DND-41 (cell line): Measurements from ENCODE around the gene RNF225.

Experiments
- ATAC-seq: fragments of 200-7000 bp; cut with Tn5 transposase; 3 replicates; pipeline ENCODE4 v1.9.1; 2021; ENCODE audit warnings: low read depth; ENCODE audit not compliant: insufficient read depth
- DNase-seq: peaks from one replicate; pipeline ENCODE4 v3.0.0-alpha.2; 2020
- H2AFZ ChIP-seq: 2 replicates; pipeline ENCODE4 v1.6.0; 2012; ENCODE audit warnings: low read depth, low read length
- H3K27ac ChIP-seq: 2 replicates; pipeline ENCODE4 v1.5.1; 2012; ENCODE audit warnings: low read length, inconsistent platforms
- H3K27me3 ChIP-seq: fragments of 200-600 bp; sonication (generic); 2 replicates; pipeline ENCODE4 v1.6.0; 2012; ENCODE audit warnings: low read length, mild to moderate bottlenecking, inconsistent platforms; ENCODE audit not compliant: insufficient read depth, poor library complexity
- H3K36me3 ChIP-seq: 2 replicates; pipeline ENCODE4 v1.5.1; 2012; ENCODE audit warnings: low read length, inconsistent platforms; ENCODE audit not compliant: insufficient read depth
- H3K4me1 ChIP-seq: 2 replicates; pipeline ENCODE4 v1.5.1; 2012; ENCODE audit warnings: mild to moderate bottlenecking, low read length; ENCODE audit not compliant: insufficient read depth
- H3K4me2 ChIP-seq: 2 replicates; pipeline ENCODE4 v1.6.0; 2012; ENCODE audit warnings: mild to moderate bottlenecking, moderate library complexity, low read length, inconsistent platforms; ENCODE audit not compliant: insufficient read depth
- H3K4me3 ChIP-seq, 2 experiments: fragments of 200-600 bp in 1 of 2; shearing (Covaris generic) in 1 of 2; 2 replicates each; pipeline ENCODE4 v1.5.1; 2012 to 2016; ENCODE audit warnings: inconsistent platforms in 2 of 2, low read length in 2 of 2, mild to moderate bottlenecking in 2 of 2, low read depth in 1 of 2, moderate library complexity in 1 of 2
- H3K79me2 ChIP-seq: 2 replicates; pipeline ENCODE4 v1.6.0; 2012; ENCODE audit warnings: low read length, inconsistent platforms; ENCODE audit not compliant: insufficient read depth
- H3K9ac ChIP-seq: 2 replicates; pipeline ENCODE4 v1.6.0; 2012; ENCODE audit warnings: low read depth, mild to moderate bottlenecking, inconsistent platforms, low read length, moderate library complexity
- H3K9me3 ChIP-seq: 2 replicates; pipeline ENCODE4 v1.5.1; 2012; ENCODE audit warnings: low read length, moderate library complexity, mild to moderate bottlenecking, inconsistent platforms; ENCODE audit not compliant: insufficient read depth, severe bottlenecking
- H4K20me1 ChIP-seq: 2 replicates; pipeline ENCODE4 v1.6.0; 2012; ENCODE audit warnings: low read length; ENCODE audit not compliant: insufficient read depth
- EZH2 ChIP-seq: IDR thresholded peaks from 3 replicates; pipeline ENCODE4 v1.6.1; 2012; ENCODE audit warnings: borderline replicate concordance, low read depth, mild to moderate bottlenecking, moderate library complexity, low read length, inconsistent platforms; ENCODE audit not compliant: severe bottlenecking
- TF ChIP-seq, protein P1 (sequence below): IDR thresholded peaks from 2 replicates; pipeline ENCODE4 v1.5.1; 2012; ENCODE audit warnings: borderline replicate concordance, low read length, moderate library complexity, mild to moderate bottlenecking; ENCODE audit not compliant: poor library complexity, severe bottlenecking; ENCODE audit errors: extremely low read depth

RNF225 gene

DNA sequence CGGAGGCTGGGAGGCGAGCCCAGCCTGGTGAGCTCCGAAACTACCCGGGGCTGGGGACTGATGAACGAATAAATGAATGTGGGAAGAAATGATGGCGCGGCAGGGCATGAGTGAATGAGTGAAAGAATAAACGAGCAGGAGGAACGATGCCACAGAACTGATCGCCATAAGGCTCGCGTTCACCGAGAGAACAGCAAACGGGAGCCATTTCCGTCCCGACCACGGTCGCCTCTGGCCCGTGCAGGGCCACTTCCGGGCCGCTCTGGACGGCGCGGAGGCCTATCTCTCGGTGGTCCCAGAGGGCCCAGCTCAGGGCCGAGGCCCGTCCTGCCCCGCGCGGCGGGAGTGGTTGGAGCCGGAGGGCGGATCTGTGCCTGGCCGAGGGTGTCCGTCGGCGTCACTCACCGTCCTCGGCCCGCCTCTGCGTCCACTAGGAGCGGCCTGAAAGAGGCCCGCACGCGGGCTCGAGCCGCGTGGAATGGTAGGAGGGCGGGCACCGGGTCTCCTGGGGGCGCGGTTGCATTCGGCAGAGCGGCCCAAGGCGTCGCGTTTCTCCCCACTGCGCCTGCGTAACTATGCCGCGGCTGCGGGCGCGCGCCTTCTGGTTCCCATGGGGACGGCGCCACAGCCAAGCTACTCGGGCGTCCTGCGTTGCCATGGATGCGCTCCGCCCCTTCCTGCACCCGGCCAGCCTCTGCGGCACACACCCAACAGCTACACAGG lies 33.0 kb upstream of the RNF225 start, which contains the start of gene ZNF497:
Gene ZNF497, minus strand, starts transcription at position 480 of the 723 bp plus-strand sequence. CDS start 5,116 bp downstream, outside the sequence.
- Histone ChIP-seq H3K4me3 (peak within 1 kb of the TSS; percentile 99), H3K4me1 (peaks cover 18% of the 10 kb centered on the region), H3K27ac (peak within 1 kb of the TSS; percentile 85), H3K9me3 (no peaks in the 10 kb centered on the region), H3K27me3 (no peaks in the 10 kb centered on the region), H3K9ac (peak within 1 kb of the TSS; percentile 97), H3K4me2 (peak within 1 kb of the TSS; percentile 99), H4K20me1 (no peaks in the 10 kb centered on the region), H2AFZ (peak within 1 kb of the TSS; percentile 98), H3K36me3 (peaks cover 7% of the 10 kb centered on the region; the same call in 1 of the 2 replicates), H3K79me2 (peaks cover 14% of the 10 kb centered on the region)
- ATAC-seq = peak; percentile 90
- peak; percentile 98 for DNase-seq
- no peak for TF ChIP-seq EZH2
- TF ChIP-seq, protein P1, sequence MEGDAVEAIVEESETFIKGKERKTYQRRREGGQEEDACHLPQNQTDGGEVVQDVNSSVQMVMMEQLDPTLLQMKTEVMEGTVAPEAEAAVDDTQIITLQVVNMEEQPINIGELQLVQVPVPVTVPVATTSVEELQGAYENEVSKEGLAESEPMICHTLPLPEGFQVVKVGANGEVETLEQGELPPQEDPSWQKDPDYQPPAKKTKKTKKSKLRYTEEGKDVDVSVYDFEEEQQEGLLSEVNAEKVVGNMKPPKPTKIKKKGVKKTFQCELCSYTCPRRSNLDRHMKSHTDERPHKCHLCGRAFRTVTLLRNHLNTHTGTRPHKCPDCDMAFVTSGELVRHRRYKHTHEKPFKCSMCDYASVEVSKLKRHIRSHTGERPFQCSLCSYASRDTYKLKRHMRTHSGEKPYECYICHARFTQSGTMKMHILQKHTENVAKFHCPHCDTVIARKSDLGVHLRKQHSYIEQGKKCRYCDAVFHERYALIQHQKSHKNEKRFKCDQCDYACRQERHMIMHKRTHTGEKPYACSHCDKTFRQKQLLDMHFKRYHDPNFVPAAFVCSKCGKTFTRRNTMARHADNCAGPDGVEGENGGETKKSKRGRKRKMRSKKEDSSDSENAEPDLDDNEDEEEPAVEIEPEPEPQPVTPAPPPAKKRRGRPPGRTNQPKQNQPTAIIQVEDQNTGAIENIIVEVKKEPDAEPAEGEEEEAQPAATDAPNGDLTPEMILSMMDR = peak; percentile 32

DNA sequence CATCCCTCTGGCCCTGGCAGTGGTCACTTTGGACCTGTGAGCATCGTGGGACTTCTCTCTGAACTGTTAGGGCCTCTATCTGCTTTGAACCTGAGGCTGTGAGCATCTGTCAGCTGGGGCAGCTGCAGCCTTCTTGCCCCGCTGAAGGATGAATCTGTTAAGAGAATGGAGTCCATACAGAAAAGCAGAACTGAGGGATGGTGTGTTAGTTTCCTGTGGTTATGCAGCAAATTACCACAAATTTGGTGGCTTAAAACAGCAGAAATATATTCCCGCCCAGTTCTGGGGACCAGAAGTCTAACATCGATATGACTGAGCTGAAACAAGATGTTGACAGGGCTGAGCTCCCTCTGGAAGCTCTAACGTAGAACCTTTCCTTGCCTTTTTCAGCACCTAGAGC lies 31.3 kb upstream of the RNF225 start:
- H3K27ac ChIP-seq = no peak overlapping the region
- peaks cover 14% of the 10 kb centered on the region for H3K79me2 ChIP-seq
- no peak overlapping the region for H3K9ac ChIP-seq
- ATAC-seq = no peak
- no peak for DNase-seq
- no peaks in the 10 kb centered on the region for H4K20me1 ChIP-seq
- no peaks in the 10 kb centered on the region for H3K27me3 ChIP-seq
- TF ChIP-seq, protein P1 = no peak
- TF ChIP-seq EZH2 = no peak
- no peaks in the 10 kb centered on the region for H3K9me3 ChIP-seq
- no peak overlapping the region for H3K4me2 ChIP-seq
- H3K36me3 ChIP-seq = peaks cover 12% of the 10 kb centered on the region
- peaks cover 18% of the 10 kb centered on the region for H3K4me1 ChIP-seq
- H2AFZ ChIP-seq = no peak overlapping the region
- no peak overlapping the region for H3K4me3 ChIP-seq

DNA sequence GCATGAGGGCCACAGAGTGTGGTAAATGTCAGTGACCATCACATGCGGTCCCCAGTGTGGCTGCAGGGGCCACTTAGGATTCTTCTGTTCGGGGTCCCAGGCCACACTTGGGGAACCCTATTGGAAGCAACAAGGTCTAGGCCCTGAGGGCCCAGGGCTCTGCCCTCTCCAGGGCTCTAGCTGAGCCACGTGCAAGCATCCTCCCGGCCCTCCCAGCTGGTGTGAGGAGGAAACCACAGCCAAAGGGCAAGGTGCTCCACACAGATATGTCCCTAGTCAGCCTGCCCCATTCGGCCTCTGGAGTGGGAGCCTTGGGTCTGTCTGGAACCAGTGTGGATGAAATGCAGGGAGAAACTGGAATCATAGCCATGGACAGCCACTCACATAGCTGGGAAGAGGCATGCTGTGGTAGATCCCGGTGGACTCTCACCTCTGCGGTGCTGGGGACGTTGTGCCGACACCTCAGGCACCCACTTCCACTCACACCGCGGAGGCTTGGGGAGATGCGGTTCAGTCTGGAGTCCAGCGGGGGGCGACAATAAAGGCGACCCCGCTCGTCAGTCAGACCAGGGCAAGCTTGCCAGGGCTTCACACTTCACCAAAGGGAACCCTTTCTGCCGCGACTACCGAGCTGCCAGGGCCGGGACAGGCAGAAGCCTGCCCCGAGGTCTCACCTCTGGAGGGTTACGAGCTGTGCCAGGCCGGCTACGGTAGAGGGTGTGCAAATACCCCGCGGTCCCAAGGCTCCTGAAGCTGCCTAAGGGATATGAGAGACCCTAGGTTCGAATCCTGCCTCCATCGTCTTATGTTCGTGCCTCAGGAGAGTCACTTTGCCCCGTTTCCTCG lies 28.6 kb upstream of the RNF225 start:
- Histone ChIP-seq H4K20me1 (no peaks in the 10 kb centered on the region), H3K9ac (no peak overlapping the region), H3K9me3 (no peaks in the 10 kb centered on the region), H2AFZ (no peak overlapping the region), H3K4me3 (no peak overlapping the region), H3K4me2 (no peak overlapping the region), H3K27ac (no peak overlapping the region), H3K4me1 (peaks cover 9% of the 10 kb centered on the region), H3K36me3 (peaks cover 12% of the 10 kb centered on the region), H3K79me2 (peaks cover 6% of the 10 kb centered on the region), H3K27me3 (no peaks in the 10 kb centered on the region)
- DNase-seq (no peak), ATAC-seq (no peak)
- TF ChIP-seq, protein P1 = peak; percentile 29
- no peak for TF ChIP-seq EZH2
